Endothelial cell of umbilical vein (primary cell): ENCODE results near the gene PCGF3. TPM values are rescaled to one million over a fixed set of nuclear protein-coding genes. Genes with fewer than 3 reads are reported as not detected.

Experiments used
- BruUV-seq: library from RNA; stranded (reverse); fragments of 400-500 nt; replicated peaks from 2 replicates; lab custom pipeline; 2021; lab: Mats Ljungman, UMichigan
- CTCF ChIA-PET: fragments of 300-600, 350-600 bp; sonication (Branson Sonifier 250); formaldehyde crosslinking; loops from one replicate; lab custom pipeline; 2021; ENCODE audit warnings: antibody characterized with exemption, inconsistent platforms; lab: Charles Lee
- POLR2A ChIA-PET: fragments of 300-600, 350-600 bp; sonication (Branson Sonifier 250); formaldehyde crosslinking; loops from one replicate; lab custom pipeline; 2021; ENCODE audit warnings: antibody characterized with exemption, inconsistent platforms; lab: Charles Lee
- DNase-seq: peaks from one replicate; pipeline ENCODE4 v3.0.0-alpha.2; 2011; ENCODE audit warnings: low read depth, low spot score
- FAIRE-seq: peaks from 2 replicates; lab custom pipeline; 2011; peaks lifted over from hg19 to GRCh38; lab: Jason Lieb, UNC
- H2AFZ ChIP-seq: 2 replicates; pipeline ENCODE4 v1.6.0; 2012; ENCODE audit warnings: low read depth, low read length, control low read depth, inconsistent platforms
- H3K27ac ChIP-seq: 2 replicates; pipeline ENCODE4 v1.5.1; 2011; ENCODE audit warnings: low read depth, mild to moderate bottlenecking, control low read depth, low read length, moderate library complexity; ENCODE audit not compliant: insufficient read depth
- H3K27me3 ChIP-seq, 2 experiments: 2 replicates each; pipeline versions ENCODE4 v1.6.0 to v1.6.1; 2011; ENCODE audit warnings: low read length in 2 of 2, mixed read lengths in 1 of 2; ENCODE audit not compliant: control insufficient read depth in 2 of 2, insufficient read depth in 2 of 2
- H3K36me3 ChIP-seq, 2 experiments: 2 replicates in 1 of 2; 3 replicates in 1 of 2; pipeline ENCODE4 v1.5.1; 2011; ENCODE audit warnings: low read length in 2 of 2, mild to moderate bottlenecking in 1 of 2, moderate library complexity in 1 of 2; ENCODE audit not compliant: control insufficient read depth in 2 of 2, insufficient read depth in 2 of 2; ENCODE audit errors: extremely low read depth in 1 of 2
- H3K4me1 ChIP-seq: 3 replicates; pipeline ENCODE4 v1.5.1; 2011; ENCODE audit warnings: mild to moderate bottlenecking, low read length; ENCODE audit not compliant: control insufficient read depth, insufficient read depth; ENCODE audit errors: extremely low read depth
- H3K4me2 ChIP-seq: 2 replicates; pipeline ENCODE4 v1.6.1; 2011; ENCODE audit warnings: low read length, control low read depth, mixed read lengths; ENCODE audit not compliant: insufficient read depth
- H3K4me3 ChIP-seq, 3 experiments: fragments of 200-600 bp in 1 of 3; sonication (generic), shearing (Covaris generic) in 1 of 3; replicated peaks in 1 of 3; 2 replicates each; pipeline ENCODE4 v1.5.1; 2011 to 2016; ENCODE audit warnings: control low read depth in 3 of 3, low read length in 3 of 3, mild to moderate bottlenecking in 2 of 3, inconsistent platforms in 1 of 3, low read depth in 1 of 3, moderate library complexity in 1 of 3; ENCODE audit not compliant: insufficient read depth in 1 of 3
- H3K79me2 ChIP-seq: 2 replicates; pipeline ENCODE4 v1.6.0; 2012; ENCODE audit warnings: low read length, inconsistent platforms; ENCODE audit not compliant: control insufficient read depth, insufficient read depth
- H3K9ac ChIP-seq: replicated peaks from 2 replicates; pipeline ENCODE3; 2011; ENCODE audit warnings: low read length, control low read depth; ENCODE audit not compliant: insufficient read depth; ENCODE audit errors: extremely low read depth
- H3K9me1 ChIP-seq: replicated peaks from 3 replicates; pipeline ENCODE4 v1.6.0; 2011; ENCODE audit warnings: mild to moderate bottlenecking, low read length; ENCODE audit not compliant: control insufficient read depth, insufficient read depth; ENCODE audit errors: extremely low read depth
- H3K9me3 ChIP-seq: replicated peaks from 2 replicates; pipeline ENCODE4 v1.5.1; 2012; ENCODE audit warnings: low read length, inconsistent platforms; ENCODE audit not compliant: control insufficient read depth, insufficient read depth
- H4K20me1 ChIP-seq: replicated peaks from 2 replicates; pipeline ENCODE3; 2011; ENCODE audit warnings: mild to moderate bottlenecking, low read length; ENCODE audit not compliant: control insufficient read depth, insufficient read depth; ENCODE audit errors: extremely low read depth
- EZH2 ChIP-seq: IDR thresholded peaks from 2 replicates; pipeline ENCODE4 v1.6.1; 2012; ENCODE audit warnings: borderline replicate concordance, low read depth, mild to moderate bottlenecking, moderate library complexity, low read length, inconsistent platforms; ENCODE audit not compliant: severe bottlenecking
- FOS ChIP-seq: IDR thresholded peaks from 2 replicates; pipeline ENCODE4 v1.6.1; 2011; ENCODE audit warnings: mild to moderate bottlenecking, low read length, moderate library complexity, borderline replicate concordance; ENCODE audit not compliant: insufficient read depth
- GATA2 ChIP-seq: IDR thresholded peaks from 2 replicates; pipeline ENCODE4 v1.7.0; 2011; ENCODE audit warnings: low read depth, mild to moderate bottlenecking, moderate library complexity, mixed read lengths, low read length; ENCODE audit not compliant: insufficient read length, insufficient read depth
- JUN ChIP-seq: IDR thresholded peaks from 2 replicates; pipeline ENCODE4 v1.6.1; 2011; ENCODE audit warnings: borderline replicate concordance, low read depth; ENCODE audit not compliant: insufficient read length, insufficient read depth
- MYC ChIP-seq: IDR thresholded peaks from one replicate; pipeline ENCODE4 v1.6.1; 2011; ENCODE audit warnings: mild to moderate bottlenecking, low read depth, low read length
- POLR2A ChIP-seq: IDR thresholded peaks from 2 replicates; pipeline ENCODE4 v1.6.1; 2012; ENCODE audit warnings: low read depth, mild to moderate bottlenecking, control low read depth, low read length
- POLR2AphosphoS5 ChIP-seq: IDR thresholded peaks from 2 replicates; pipeline ENCODE4 v1.6.1; 2012; ENCODE audit warnings: low read depth, mild to moderate bottlenecking, control low read depth, low read length, moderate library complexity; ENCODE audit not compliant: insufficient read depth
- dilution Hi-C: fragments of 300-500 bp; cut with MboI; formaldehyde crosslinking; loops from one replicate; pipeline ENCODE4 v1.15.0; 2019; ENCODE audit warnings: low sequenced_read_pairs; ENCODE audit not compliant: extremely low pct_ligation_motif_present
- intact Hi-C: fragments of 100-400 bp; cut with micrococcal nuclease; formaldehyde crosslinking; loops from one replicate; pipeline ENCODE4 v1.10.0; 2022
- polyA plus RNA-seq, 4 experiments: library from polyadenylated mRNA; depleted of rRNA in 3 of 4; stranded (reverse) in 3 of 4; unstranded in 1 of 4; fragments of >200 nt; gene quantifications; 2 replicates each; pipeline versions ENCODE4 v1.2.1 to v1.2.3, GENCODE V29; 2011 to 2012; ENCODE audit warnings: missing spikeins in 1 of 4
- total RNA-seq: library from RNA; stranded (reverse); gene quantifications from 2 replicates; pipeline ENCODE4 v1.2.3, GENCODE V29; 2021
- TF ChIP-seq, protein P1 (sequence below), 2 donors: IDR thresholded peaks; 1 replicate in 1 of 2; 2 replicates in 1 of 2; pipeline ENCODE4 v1.5.1; 2011; ENCODE audit warnings: low read length in 2 of 2, mild to moderate bottlenecking in 2 of 2, moderate library complexity in 2 of 2, control low read depth in 1 of 2, inconsistent platforms in 1 of 2, low read depth in 1 of 2; ENCODE audit not compliant: insufficient read depth in 1 of 2; ENCODE audit errors: extremely low read depth in 1 of 2
- TF ChIP-seq, protein P2 (sequence below): IDR thresholded peaks from 2 replicates; pipeline ENCODE4 v1.6.1; 2011; ENCODE audit not compliant: insufficient read depth, insufficient read length

PCGF3 gene
- total and polyA plus RNA-seq, 2 donors (not counting 3 experiments of a cell fraction or from before 2014, with no cell fraction given) = 70.2 to 91.8 TPM

DNA sequence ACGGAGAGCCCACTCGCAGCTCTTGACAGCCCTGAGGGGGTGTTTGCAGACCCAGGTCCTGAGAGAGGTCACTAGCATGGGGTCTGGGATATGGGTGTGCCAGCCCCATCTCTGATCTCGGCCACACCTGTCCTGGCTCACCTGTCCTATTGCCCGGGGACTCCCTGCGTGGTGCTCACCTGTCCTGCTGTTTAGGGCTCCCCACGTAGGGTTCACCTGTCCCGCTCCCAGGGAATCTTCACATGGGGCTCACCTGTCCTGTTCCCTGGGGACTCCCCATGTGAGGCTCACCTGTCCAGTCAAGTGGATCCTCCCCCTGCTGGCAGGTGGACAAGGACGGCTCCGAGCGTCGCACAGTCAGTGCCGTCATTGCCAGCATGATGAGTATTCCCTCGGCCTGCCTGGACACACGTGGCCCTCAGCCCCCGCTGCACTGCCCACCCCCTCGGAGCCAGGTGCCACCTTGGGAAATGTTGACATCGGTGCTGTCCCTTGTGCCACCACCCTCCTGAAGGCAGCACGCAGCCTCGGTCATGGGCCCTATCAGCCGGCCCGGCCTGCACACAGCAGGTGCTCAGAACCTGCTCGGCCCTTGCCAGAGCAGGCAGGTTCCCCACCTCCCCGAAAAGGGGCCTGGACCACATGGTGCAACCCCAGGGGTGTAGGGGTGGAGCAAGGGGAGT is 23.0 kb upstream of the PCGF3 start:
- Histone ChIP-seq H3K4me2 (no peak overlapping the region), H3K79me2 (no peaks in the 10 kb centered on the region), H3K9ac (no peak overlapping the region), H3K4me3 (no peak overlapping the region), H3K9me1 (no peaks in the 10 kb centered on the region), H3K27me3 (no peaks in the 10 kb centered on the region), H3K36me3 (no peaks in the 10 kb centered on the region), H3K9me3 (no peaks in the 10 kb centered on the region), H4K20me1 (no peaks in the 10 kb centered on the region), H3K27ac (no peak overlapping the region), H3K4me1 (peaks cover 6% of the 10 kb centered on the region), H2AFZ (no peak overlapping the region)
- ChIA-PET CTCF (no interaction called here), POLR2A (no interaction called here)
- TF ChIP-seq, protein P1, sequence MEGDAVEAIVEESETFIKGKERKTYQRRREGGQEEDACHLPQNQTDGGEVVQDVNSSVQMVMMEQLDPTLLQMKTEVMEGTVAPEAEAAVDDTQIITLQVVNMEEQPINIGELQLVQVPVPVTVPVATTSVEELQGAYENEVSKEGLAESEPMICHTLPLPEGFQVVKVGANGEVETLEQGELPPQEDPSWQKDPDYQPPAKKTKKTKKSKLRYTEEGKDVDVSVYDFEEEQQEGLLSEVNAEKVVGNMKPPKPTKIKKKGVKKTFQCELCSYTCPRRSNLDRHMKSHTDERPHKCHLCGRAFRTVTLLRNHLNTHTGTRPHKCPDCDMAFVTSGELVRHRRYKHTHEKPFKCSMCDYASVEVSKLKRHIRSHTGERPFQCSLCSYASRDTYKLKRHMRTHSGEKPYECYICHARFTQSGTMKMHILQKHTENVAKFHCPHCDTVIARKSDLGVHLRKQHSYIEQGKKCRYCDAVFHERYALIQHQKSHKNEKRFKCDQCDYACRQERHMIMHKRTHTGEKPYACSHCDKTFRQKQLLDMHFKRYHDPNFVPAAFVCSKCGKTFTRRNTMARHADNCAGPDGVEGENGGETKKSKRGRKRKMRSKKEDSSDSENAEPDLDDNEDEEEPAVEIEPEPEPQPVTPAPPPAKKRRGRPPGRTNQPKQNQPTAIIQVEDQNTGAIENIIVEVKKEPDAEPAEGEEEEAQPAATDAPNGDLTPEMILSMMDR (IDR thresholded peaks at IDR 0.05; ENCODE audit: extremely low read depth in 1 of 2, insufficient read depth in 1 of 2, low read depth in 1 of 2, low read length in 2 of 2) = no peak
- no peak for TF ChIP-seq POLR2AphosphoS5
- no peak for TF ChIP-seq GATA2
- TF ChIP-seq POLR2A = no peak
- TF ChIP-seq EZH2 = no peak
- TF ChIP-seq, protein P2, sequence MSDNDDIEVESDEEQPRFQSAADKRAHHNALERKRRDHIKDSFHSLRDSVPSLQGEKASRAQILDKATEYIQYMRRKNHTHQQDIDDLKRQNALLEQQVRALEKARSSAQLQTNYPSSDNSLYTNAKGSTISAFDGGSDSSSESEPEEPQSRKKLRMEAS = no peak
- no peak for TF ChIP-seq FOS
- no peak for TF ChIP-seq MYC
- TF ChIP-seq JUN = no peak
- no peak for DNase-seq
- no TSS peak for BruUV-seq
- dilution Hi-C loops = no loop called here
- intact Hi-C loops = no loop called here
- no peak for FAIRE-seq
